ENCODE results near the gene NR1D1.

The NR1D1 gene

DNA sequence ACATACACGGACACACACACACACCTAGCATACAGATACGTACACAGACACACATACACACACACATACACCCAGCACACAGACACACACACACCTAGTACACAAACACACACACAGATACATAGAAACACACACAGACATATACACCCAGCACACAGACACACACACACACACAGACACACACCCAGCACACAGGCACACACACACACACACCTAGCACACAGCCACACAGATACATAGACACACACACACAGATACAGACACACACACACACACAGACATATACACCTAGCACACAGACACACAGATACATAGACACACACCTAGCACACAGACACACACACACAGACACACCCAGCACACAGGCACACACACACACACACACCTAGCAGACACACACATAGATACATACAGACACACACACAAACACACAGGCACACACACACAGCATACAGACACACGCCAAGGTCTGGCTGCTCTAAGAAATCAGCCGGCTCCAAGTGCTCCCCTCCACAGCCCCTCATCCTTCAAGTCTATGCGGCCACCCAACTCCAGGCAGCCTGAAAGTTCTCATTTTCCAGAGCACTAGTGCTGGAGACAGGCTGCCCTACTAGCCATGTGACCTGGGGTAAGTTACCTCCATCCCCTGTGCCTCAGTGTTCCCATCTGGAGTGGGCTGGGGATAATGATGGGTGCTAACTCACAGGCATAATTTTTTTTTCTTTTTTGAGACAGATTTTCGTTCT, 13.2 kb downstream of the NR1D1 start:
- CTCF ChIA-PET = interaction anchor here (1.0 to 19.3 kb wide), 14 partner anchors 9 to 72 kb away, joined by 3 to 273 read pairs (median 12); partner anchors contain the start of genes CSF3 and NR1D1
- TF ChIP-seq, protein P1, sequence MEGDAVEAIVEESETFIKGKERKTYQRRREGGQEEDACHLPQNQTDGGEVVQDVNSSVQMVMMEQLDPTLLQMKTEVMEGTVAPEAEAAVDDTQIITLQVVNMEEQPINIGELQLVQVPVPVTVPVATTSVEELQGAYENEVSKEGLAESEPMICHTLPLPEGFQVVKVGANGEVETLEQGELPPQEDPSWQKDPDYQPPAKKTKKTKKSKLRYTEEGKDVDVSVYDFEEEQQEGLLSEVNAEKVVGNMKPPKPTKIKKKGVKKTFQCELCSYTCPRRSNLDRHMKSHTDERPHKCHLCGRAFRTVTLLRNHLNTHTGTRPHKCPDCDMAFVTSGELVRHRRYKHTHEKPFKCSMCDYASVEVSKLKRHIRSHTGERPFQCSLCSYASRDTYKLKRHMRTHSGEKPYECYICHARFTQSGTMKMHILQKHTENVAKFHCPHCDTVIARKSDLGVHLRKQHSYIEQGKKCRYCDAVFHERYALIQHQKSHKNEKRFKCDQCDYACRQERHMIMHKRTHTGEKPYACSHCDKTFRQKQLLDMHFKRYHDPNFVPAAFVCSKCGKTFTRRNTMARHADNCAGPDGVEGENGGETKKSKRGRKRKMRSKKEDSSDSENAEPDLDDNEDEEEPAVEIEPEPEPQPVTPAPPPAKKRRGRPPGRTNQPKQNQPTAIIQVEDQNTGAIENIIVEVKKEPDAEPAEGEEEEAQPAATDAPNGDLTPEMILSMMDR (IDR thresholded peaks at IDR 0.05; ENCODE audit: insufficient read depth, low read length, missing control alignments) = no peak
- no peak for DNase-seq (ENCODE audit: low read depth, low spot score)
- POLR2A ChIA-PET = no interaction called here
- no peak overlapping the region for H3K4me3 ChIP-seq (ENCODE audit: low read depth, low read length)

DNA sequence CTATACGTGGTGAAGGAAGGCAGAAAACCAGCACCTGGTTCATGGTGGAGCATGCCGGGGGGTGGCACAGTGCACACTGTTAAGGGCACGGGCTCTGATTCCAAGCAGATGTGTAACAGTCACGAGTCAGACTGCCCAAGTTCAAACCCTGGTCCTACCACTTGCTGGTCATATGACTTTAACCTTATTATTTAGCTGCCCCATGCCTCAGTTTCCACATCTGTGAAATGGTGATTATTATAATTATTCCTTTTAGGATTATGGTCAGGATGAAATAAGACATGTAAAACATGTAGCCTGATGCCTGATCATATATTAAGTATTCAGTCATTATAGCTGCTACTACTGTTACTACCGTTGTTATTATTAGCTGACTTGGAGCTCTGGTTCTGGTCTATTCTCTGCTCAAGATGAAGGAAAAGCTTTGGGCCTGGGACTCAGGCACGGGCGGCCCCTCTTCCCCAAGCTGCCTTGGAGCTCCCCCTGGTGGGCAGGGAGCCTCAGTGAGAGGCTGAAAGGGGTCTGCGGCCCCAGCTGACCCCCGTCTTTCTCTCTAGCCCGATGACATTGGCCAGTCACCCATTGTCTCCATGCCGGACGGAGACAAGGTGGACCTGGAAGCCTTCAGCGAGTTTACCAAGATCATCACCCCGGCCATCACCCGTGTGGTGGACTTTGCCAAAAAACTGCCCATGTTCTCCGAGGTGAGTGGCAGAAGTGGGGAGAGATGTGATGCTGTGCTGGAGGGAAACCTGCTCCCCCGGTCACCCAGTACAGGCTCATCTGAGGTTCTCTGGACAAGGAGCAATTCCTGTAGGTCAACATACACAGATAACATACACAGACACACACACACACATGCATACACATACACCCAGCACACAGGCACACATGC, 14.0 kb downstream of the NR1D1 start:
- POLR2A ChIA-PET = no interaction called here
- TF ChIP-seq, protein P1 (IDR thresholded peaks at IDR 0.05; ENCODE audit: insufficient read depth, low read length, missing control alignments) = peak; percentile 75
- CTCF ChIA-PET = interaction anchor here (0.6 to 19.3 kb wide), 23 partner anchors 8 to 128 kb away, joined by 3 to 273 read pairs (median 9); partner anchors contain the start of genes CSF3, NR1D1 and THRA
- DNase-seq (ENCODE audit: low read depth, low spot score) = no peak
- H3K4me3 ChIP-seq (ENCODE audit: low read depth, low read length) = no peak overlapping the region

DNA sequence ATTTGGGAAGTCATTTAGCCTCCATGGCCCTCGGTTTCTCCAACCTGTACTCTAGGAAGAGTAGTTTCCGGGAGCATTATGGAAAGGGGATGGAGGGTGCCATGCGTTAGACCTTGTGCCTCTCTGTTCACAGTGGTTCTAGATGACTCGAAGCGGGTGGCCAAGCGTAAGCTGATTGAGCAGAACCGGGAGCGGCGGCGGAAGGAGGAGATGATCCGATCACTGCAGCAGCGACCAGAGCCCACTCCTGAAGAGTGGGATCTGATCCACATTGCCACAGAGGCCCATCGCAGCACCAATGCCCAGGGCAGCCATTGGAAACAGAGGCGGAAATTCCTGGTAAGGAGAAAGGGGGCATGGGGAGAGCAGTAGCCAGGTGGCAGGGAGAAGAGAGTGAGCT, 15.9 kb downstream of the NR1D1 start:
- CTCF ChIA-PET = interaction anchor here (0.7 to 19.3 kb wide), 8 partner anchors 11 to 69 kb away, joined by 4 to 273 read pairs (median 26); partner anchors contain the start of genes CSF3, MED24 and NR1D1

DNA sequence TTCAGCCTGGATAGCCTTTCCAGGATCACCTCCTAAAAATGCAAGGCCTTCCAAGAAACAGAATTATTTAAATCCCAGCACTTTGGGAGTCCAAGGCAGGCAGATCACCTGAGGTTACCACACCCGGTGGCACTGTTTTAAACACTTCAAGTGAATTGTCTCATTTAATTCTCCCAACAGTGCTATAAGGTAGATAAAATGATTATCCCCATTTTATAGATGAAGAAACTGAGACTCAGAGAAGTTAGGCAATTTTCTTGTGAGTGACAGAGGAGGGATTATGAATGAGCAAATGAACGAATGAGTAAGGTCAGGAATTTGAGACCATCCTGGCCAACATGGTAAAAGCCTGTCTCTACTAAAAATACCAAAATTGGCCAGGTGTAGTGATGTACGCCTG, 20.8 kb downstream of the NR1D1 start:
- ChIA-PET POLR2A (interaction anchor here (1.5 kb wide), 1 partner anchor 13 kb away, joined by 4 read pairs; no protein-coding TSS in a partner anchor), CTCF (interaction anchor here (0.8 to 19.3 kb wide), 5 partner anchors 8 to 64 kb away, joined by 3 to 273 read pairs (median 8); partner anchors contain the start of genes CSF3, NR1D1 and THRA)
- H3K4me3 ChIP-seq (ENCODE audit: low read depth, low read length) = no peak overlapping the region
- TF ChIP-seq, protein P1 (IDR thresholded peaks at IDR 0.05; ENCODE audit: insufficient read depth, low read length, missing control alignments) = no peak
- no peak for DNase-seq (ENCODE audit: low read depth, low spot score)

More for the DNA sequence above, 15.9 kb downstream of the NR1D1 start:
- TF ChIP-seq, protein P1 (IDR thresholded peaks at IDR 0.05; ENCODE audit: insufficient read depth, low read length, missing control alignments) = no peak
- no peak overlapping the region for H3K4me3 ChIP-seq (ENCODE audit: low read depth, low read length)
- DNase-seq (ENCODE audit: low read depth, low spot score) = no peak
- POLR2A ChIA-PET = interaction anchor here (0.5 kb wide), 1 partner anchor 17 kb away, joined by 3 read pairs; no protein-coding TSS in a partner anchor

- no peak overlapping the region for H3K4me3 ChIP-seq (ENCODE audit: low read depth, low read length)
- TF ChIP-seq, protein P1 (IDR thresholded peaks at IDR 0.05; ENCODE audit: insufficient read depth, low read length, missing control alignments) = no peak
- DNase-seq (ENCODE audit: low read depth, low spot score) = no peak
- CTCF ChIA-PET = interaction anchor here (0.8 to 19.3 kb wide), 16 partner anchors 8 to 118 kb away, joined by 4 to 273 read pairs (median 23); partner anchors contain the start of genes CSF3, MED24, NR1D1 and THRA
- POLR2A ChIA-PET = no interaction called here
These were observed 23.8 kb downstream of the NR1D1 start for GRCh38 chr17:40076591-40076990.

Measured in AG04449 (cell line).